DMS153 treated with DMSO at 0.1 percent for 48 hours (cell line): ENCODE results near the gene CTIF.
A peak's percentile ranks its signal among the peaks of the same experiment; 100 is the strongest.

Experiments used
- DNase-seq: peaks from one replicate; lab custom pipeline; 2025; ENCODE audit not compliant: unreplicated experiment; lab: John Stamatoyannopoulos, UW

CTIF gene

GRCh38 chr18:48889115-48889941, 350.5 kb downstream of the CTIF start:
- DNase-seq: no peak

GRCh38 chr18:48889981-48890762, 351.3 kb downstream of the CTIF start:
- DNase-seq: no peak

GRCh38 chr18:48891721-48892120, 352.9 kb downstream of the CTIF start:
- no peak for DNase-seq

GRCh38 chr18:48892146-48892855, 353.5 kb downstream of the CTIF start:
- DNase-seq: no peak

- DNase-seq: no peak
Measured at GRCh38 chr18:48893061-48893607, 354.3 kb downstream of the CTIF start.

- DNase-seq: no peak
Measured at GRCh38 chr18:48893608-48894600, 355.1 kb downstream of the CTIF start.

GRCh38 chr18:48894799-48895346, 356.0 kb downstream of the CTIF start:
- no peak for DNase-seq

GRCh38 chr18:48896326-48896874, 357.6 kb downstream of the CTIF start:
- DNase-seq: no peak

- DNase-seq: no peak
Measured at GRCh38 chr18:48896875-48897511, 358.2 kb downstream of the CTIF start.

- no peak for DNase-seq
Measured at GRCh38 chr18:48897531-48897930, 358.7 kb downstream of the CTIF start.

- DNase-seq: no peak
Measured at GRCh38 chr18:48898521-48898920, 359.7 kb downstream of the CTIF start.

GRCh38 chr18:48899558-48900174, 360.8 kb downstream of the CTIF start:
- DNase-seq: no peak

GRCh38 chr18:48900469-48900868, 361.6 kb downstream of the CTIF start:
- DNase-seq: no peak

- no peak for DNase-seq
Measured at GRCh38 chr18:48901145-48902022, 362.6 kb downstream of the CTIF start.

GRCh38 chr18:48902023-48902855, 363.4 kb downstream of the CTIF start:
- peak; percentile 65 for DNase-seq

GRCh38 chr18:48902856-48903601, 364.2 kb downstream of the CTIF start:
- no peak for DNase-seq
